GM23338 (cell line): Measurements from ENCODE around the gene CDK4. TPM values are rescaled to one million over a fixed set of nuclear protein-coding genes. Genes with fewer than 3 reads are reported as not detected.
A peak's percentile ranks its signal among the peaks of the same experiment; 100 is the strongest.

Source experiments
- ATAC-seq: fragments of 200-7000 bp; cut with Tn5 transposase; 3 replicates; pipeline ENCODE4 v1.9.1; 2020
- DNase-seq: peaks from one replicate; pipeline ENCODE4 v3.0.0-alpha.2; 2015; ENCODE audit warnings: low spot score
- H2AFZ ChIP-seq: fragments of 200-600 bp; sonication (generic); 2 replicates; pipeline ENCODE4 v1.8.0; 2016; ENCODE audit warnings: antibody characterized with exemption, mild to moderate bottlenecking, moderate library complexity
- H3F3A ChIP-seq: fragments of 200-600 bp; sonication (generic); replicated peaks from 2 replicates; pipeline ENCODE4 v1.8.0; 2017; ENCODE audit warnings: antibody characterized with exemption, mixed run types, low read depth
- H3K27ac ChIP-seq: fragments of 200-600 bp; sonication (generic); 2 replicates; pipeline ENCODE4 v1.6.1; 2016; ENCODE audit warnings: low read depth
- H3K27me3 ChIP-seq: fragments of 200-600 bp; sonication (generic); 2 replicates; pipeline ENCODE4 v1.8.0; 2016; ENCODE audit warnings: mild to moderate bottlenecking, mixed run types, moderate library complexity; ENCODE audit not compliant: insufficient read depth
- H3K36me3 ChIP-seq: fragments of 200-600 bp; sonication (generic); 2 replicates; pipeline ENCODE4 v1.8.0; 2016; ENCODE audit warnings: mild to moderate bottlenecking; ENCODE audit not compliant: insufficient read depth
- H3K4me1 ChIP-seq: fragments of 200-600 bp; sonication (generic); 2 replicates; pipeline ENCODE4 v1.8.0; 2016; ENCODE audit warnings: mild to moderate bottlenecking, moderate library complexity; ENCODE audit not compliant: insufficient read depth
- H3K4me2 ChIP-seq: fragments of 200-600 bp; sonication (generic); 2 replicates; pipeline ENCODE4 v1.7.1; 2017; ENCODE audit warnings: mixed run types
- H3K4me3 ChIP-seq: fragments of 200-600 bp; sonication (generic); 2 replicates; pipeline ENCODE4 v1.6.1; 2016; ENCODE audit warnings: mixed run types
- H3K79me2 ChIP-seq: fragments of 200-600 bp; sonication (generic); replicated peaks from 2 replicates; pipeline ENCODE4 v1.8.0; 2017; ENCODE audit warnings: mild to moderate bottlenecking; ENCODE audit not compliant: insufficient read depth
- H3K9me2 ChIP-seq: fragments of 200-600 bp; sonication (generic); 2 replicates; pipeline ENCODE4 v1.8.0; 2017; ENCODE audit not compliant: insufficient read depth
- H4K20me1 ChIP-seq: fragments of 200-600 bp; sonication (generic); replicated peaks from 2 replicates; pipeline ENCODE4 v1.8.0; 2017; ENCODE audit warnings: mild to moderate bottlenecking; ENCODE audit not compliant: insufficient read depth
- H3K27ac Mint-ChIP-seq: 2 replicates; pipeline ENCODE4 v1.8.0; 2020; ENCODE audit warnings: inconsistent platforms, mild to moderate bottlenecking, moderate library complexity, mixed read lengths
- H3K27me3 Mint-ChIP-seq: 3 replicates; pipeline ENCODE4 v1.8.0; 2022; ENCODE audit warnings: low read depth, mild to moderate bottlenecking, moderate library complexity, mixed read lengths, inconsistent platforms; ENCODE audit not compliant: insufficient read depth, poor library complexity
- H3K36me3 Mint-ChIP-seq: 3 replicates; pipeline ENCODE4 v1.8.0; 2021; ENCODE audit warnings: low read depth, mild to moderate bottlenecking, inconsistent platforms, moderate library complexity, mixed read lengths
- H3K4me1 Mint-ChIP-seq: 3 replicates; pipeline ENCODE4 v1.8.0; 2020; ENCODE audit warnings: mild to moderate bottlenecking, inconsistent platforms, mixed read lengths
- H3K4me3 Mint-ChIP-seq: 3 replicates; pipeline ENCODE4 v1.8.0; 2021; ENCODE audit warnings: moderate library complexity, mild to moderate bottlenecking, inconsistent platforms, mixed read lengths
- H3K9me3 Mint-ChIP-seq: 3 replicates; pipeline ENCODE4 v1.8.0; 2020; ENCODE audit warnings: moderate library complexity, mild to moderate bottlenecking, inconsistent platforms, mixed read lengths
- CREB1 ChIP-seq: fragments of 250-450 bp; sonication (Bioruptor Pico); IDR thresholded peaks from 2 replicates; pipeline ENCODE4 v1.5.0; 2020; ENCODE audit warnings: low read depth, mild to moderate bottlenecking, moderate library complexity
- NANOG ChIP-seq: IDR thresholded peaks from 2 replicates; pipeline ENCODE4 v1.6.1; 2016; ENCODE audit warnings: antibody characterized with exemption, borderline replicate concordance
- POLR2AphosphoS5 ChIP-seq: IDR thresholded peaks from 2 replicates; pipeline ENCODE4 v1.6.1; 2016; ENCODE audit warnings: antibody characterized with exemption, low read depth
- ZNF331 ChIP-seq: fragments of 250-450 bp; sonication (Bioruptor Pico); IDR thresholded peaks from 2 replicates; pipeline ENCODE4 v1.5.0; 2020; ENCODE audit warnings: low read depth, mild to moderate bottlenecking, moderate library complexity
- polyA plus RNA-seq: library from polyadenylated mRNA; unstranded; fragments of >200 nt; fragmentation: Nextera tagmentation; extraction: Ambion mirVana; gene quantifications from 2 replicates; pipeline ENCODE4 v1.2.1, GENCODE V29; 2016
- total RNA-seq: library from RNA; depleted of rRNA; stranded (reverse); fragments of >200 nt; shearing (Covaris generic); gene quantifications from 2 replicates; pipeline ENCODE4 v1.2.3, GENCODE V29; 2014
- TF ChIP-seq, protein P1 (sequence below), 2 experiments: fragments of 200-600 bp in 1 of 2; sonication (generic) in 1 of 2; conservative IDR thresholded peaks; 2 replicates each; pipeline versions ENCODE4 v1.5.1 to v1.6.1; 2016 to 2017; ENCODE audit warnings: antibody characterized with exemption in 2 of 2, low read depth in 2 of 2, mild to moderate bottlenecking in 2 of 2, moderate library complexity in 1 of 2
- TF ChIP-seq, protein P2 (sequence below): IDR thresholded peaks from 2 replicates; pipeline ENCODE4 v1.6.1; 2016; ENCODE audit warnings: antibody characterized with exemption

Gene CDK4
- total and polyA plus RNA-seq, 2 experiments from 2014 or later: 105 to 198 TPM

DNA sequence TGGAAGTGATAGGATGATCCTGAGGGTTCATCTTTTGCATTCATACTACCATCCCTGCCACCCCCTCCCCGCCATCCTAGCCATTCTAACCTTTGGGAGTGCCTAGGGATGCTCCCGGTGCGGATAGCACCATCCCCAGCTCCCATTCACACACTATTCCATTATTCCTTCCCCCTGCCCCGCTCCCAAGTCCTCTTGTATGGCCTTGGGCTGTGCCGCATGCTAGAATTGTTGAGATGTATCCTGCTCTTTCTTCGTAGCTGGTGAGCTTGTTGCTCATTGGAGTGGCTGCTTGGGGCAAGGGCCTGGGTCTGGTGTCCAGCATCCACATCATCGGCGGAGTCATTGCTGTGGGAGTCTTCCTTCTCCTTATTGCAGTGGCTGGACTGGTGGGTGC is 6.6 kb downstream of the CDK4 start:
- Histone ChIP-seq H3F3A (peaks cover 35% of the 10 kb centered on the region), H3K4me2 (peak overlapping the region; percentile 80), H3K36me3 (peaks cover 19% of the 10 kb centered on the region), H3K79me2 (peaks cover 11% of the 10 kb centered on the region), H3K27me3 (peaks cover 35% of the 10 kb centered on the region), H3K4me1 (peaks cover 3% of the 10 kb centered on the region; the same call in 1 of the 2 replicates), H3K4me3 (peak overlapping the region; percentile 67), H3K9me2 (no peaks in the 10 kb centered on the region), H2AFZ (no peak overlapping the region), H4K20me1 (no peaks in the 10 kb centered on the region; the same call in 1 of the 2 replicates), H3K27ac (peak overlapping the region; percentile 68; the same call in 1 of the 2 replicates)
- DNase-seq (no peak), ATAC-seq (peak; percentile 22)
- peak overlapping the region; percentile 99 for H3K27ac Mint-ChIP-seq
- peaks cover 14% of the 10 kb centered on the region for H3K4me1 Mint-ChIP-seq
- TF ChIP-seq NANOG: no peak
- peak; percentile 21; the same call in 1 of the 2 replicates for TF ChIP-seq POLR2AphosphoS5
- TF ChIP-seq, protein P1, sequence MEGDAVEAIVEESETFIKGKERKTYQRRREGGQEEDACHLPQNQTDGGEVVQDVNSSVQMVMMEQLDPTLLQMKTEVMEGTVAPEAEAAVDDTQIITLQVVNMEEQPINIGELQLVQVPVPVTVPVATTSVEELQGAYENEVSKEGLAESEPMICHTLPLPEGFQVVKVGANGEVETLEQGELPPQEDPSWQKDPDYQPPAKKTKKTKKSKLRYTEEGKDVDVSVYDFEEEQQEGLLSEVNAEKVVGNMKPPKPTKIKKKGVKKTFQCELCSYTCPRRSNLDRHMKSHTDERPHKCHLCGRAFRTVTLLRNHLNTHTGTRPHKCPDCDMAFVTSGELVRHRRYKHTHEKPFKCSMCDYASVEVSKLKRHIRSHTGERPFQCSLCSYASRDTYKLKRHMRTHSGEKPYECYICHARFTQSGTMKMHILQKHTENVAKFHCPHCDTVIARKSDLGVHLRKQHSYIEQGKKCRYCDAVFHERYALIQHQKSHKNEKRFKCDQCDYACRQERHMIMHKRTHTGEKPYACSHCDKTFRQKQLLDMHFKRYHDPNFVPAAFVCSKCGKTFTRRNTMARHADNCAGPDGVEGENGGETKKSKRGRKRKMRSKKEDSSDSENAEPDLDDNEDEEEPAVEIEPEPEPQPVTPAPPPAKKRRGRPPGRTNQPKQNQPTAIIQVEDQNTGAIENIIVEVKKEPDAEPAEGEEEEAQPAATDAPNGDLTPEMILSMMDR (conservative IDR thresholded peaks at IDR 0.05; ENCODE audit: low read depth in 2 of 2): no peak
- peaks cover 33% of the 10 kb centered on the region for H3K27me3 Mint-ChIP-seq
- peaks cover 48% of the 10 kb centered on the region for H3K36me3 Mint-ChIP-seq
- H3K4me3 Mint-ChIP-seq: peak overlapping the region; percentile 93
- H3K9me3 Mint-ChIP-seq: no peaks in the 10 kb centered on the region; the same call in 2 of the 3 replicates

DNA sequence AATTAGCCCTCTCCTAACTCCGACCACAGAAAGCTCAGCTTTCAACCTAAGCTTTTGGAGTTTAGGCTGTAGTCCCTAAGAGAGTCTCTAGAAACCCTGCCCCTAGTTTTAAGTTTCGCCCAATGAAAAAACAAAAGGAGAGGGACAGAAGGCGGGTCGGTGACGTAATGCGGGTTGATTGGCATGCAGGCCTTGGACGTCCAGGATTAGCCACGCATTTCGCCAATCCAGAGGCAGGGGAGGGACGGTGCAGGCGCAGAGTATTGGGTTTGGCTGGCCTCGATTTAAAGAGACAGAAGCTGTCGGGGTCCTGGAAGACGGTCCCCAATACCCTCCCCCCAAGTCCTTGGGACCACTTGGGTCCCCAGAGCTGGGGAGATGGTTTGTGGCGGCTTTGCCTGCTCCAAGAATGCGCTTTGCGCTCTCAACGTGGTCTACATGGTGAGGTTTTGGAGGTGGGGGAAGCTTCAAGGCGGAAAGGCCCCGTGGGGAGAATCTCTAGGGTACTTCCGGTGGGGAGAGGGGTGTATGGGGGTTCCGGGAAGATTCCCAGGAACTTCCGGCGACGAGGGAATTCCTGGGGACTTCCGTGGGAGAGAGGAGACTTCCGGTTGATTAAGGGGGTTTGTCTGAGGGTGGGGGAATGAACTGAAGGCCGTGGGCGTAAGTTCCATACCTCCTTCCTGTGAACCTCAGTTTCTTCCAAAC is 7.2 kb downstream of the CDK4 start, which contains the start of gene TSPAN31:
Gene TSPAN31 (plus strand): TSS at position 263 of the 708 bp plus-strand sequence. CDS start 116 bp downstream, at position 379.
- Histone ChIP-seq H3F3A (peaks cover 35% of the 10 kb centered on the region), H2AFZ (no peak within 1 kb of the TSS), H3K27me3 (peaks cover 40% of the 10 kb centered on the region), H3K4me2 (peak within 1 kb of the TSS; percentile 80), H4K20me1 (no peaks in the 10 kb centered on the region; the same call in 1 of the 2 replicates), H3K4me1 (peaks cover 3% of the 10 kb centered on the region; the same call in 1 of the 2 replicates), H3K36me3 (peaks cover 19% of the 10 kb centered on the region), H3K4me3 (peak within 1 kb of the TSS; percentile 67), H3K79me2 (peaks cover 6% of the 10 kb centered on the region; the same call in 1 of the 2 replicates), H3K27ac (peak within 1 kb of the TSS; percentile 91), H3K9me2 (no peaks in the 10 kb centered on the region)
- peak within 1 kb of the TSS; percentile 99 for H3K27ac Mint-ChIP-seq
- peaks cover 13% of the 10 kb centered on the region for H3K4me1 Mint-ChIP-seq
- TF ChIP-seq, protein P2, sequence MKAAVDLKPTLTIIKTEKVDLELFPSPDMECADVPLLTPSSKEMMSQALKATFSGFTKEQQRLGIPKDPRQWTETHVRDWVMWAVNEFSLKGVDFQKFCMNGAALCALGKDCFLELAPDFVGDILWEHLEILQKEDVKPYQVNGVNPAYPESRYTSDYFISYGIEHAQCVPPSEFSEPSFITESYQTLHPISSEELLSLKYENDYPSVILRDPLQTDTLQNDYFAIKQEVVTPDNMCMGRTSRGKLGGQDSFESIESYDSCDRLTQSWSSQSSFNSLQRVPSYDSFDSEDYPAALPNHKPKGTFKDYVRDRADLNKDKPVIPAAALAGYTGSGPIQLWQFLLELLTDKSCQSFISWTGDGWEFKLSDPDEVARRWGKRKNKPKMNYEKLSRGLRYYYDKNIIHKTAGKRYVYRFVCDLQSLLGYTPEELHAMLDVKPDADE: peak; percentile 62; the same call in 1 of the 2 replicates
- no peak for TF ChIP-seq ZNF331
- peak; percentile 67 for TF ChIP-seq POLR2AphosphoS5
- no peak for TF ChIP-seq NANOG
- TF ChIP-seq CREB1 (CRISPR knock-in tag): peak; percentile 55
- peaks cover 39% of the 10 kb centered on the region for H3K27me3 Mint-ChIP-seq
- peak; percentile 89 for ATAC-seq
- peaks cover 42% of the 10 kb centered on the region for H3K36me3 Mint-ChIP-seq
- H3K4me3 Mint-ChIP-seq: peak within 1 kb of the TSS; percentile 93
- no peaks in the 10 kb centered on the region; the same call in 2 of the 3 replicates for H3K9me3 Mint-ChIP-seq
- DNase-seq: peak; percentile 99
